ENCODE data around the gene KIAA0825.
"Not testable (repeated sequence)": the region's sequence is repeated elsewhere in the genome, so short reads cannot be mapped to it uniquely, and the experiment has no call there.

Gene KIAA0825

GRCh38 chr5:94577466-94578245, 40.7 kb downstream of the KIAA0825 start:
- no peak for DNase-seq (ENCODE audit: low spot score)

- no peak for DNase-seq (ENCODE audit: low spot score)
These were observed 43.2 kb downstream of the KIAA0825 start for GRCh38 chr5:94575196-94575595.

GRCh38 chr5:94573349-94573748, 45.1 kb downstream of the KIAA0825 start:
- DNase-seq (ENCODE audit: low spot score), result not testable (repeated sequence)

GRCh38 chr5:94571415-94571814, 47.0 kb downstream of the KIAA0825 start:
- DNase-seq (ENCODE audit: low spot score), result no peak

GRCh38 chr5:94564812-94565211, 53.6 kb downstream of the KIAA0825 start:
- no peak for DNase-seq (ENCODE audit: low spot score)

- no peak for DNase-seq (ENCODE audit: low spot score)
These were observed 56.0 kb downstream of the KIAA0825 start for GRCh38 chr5:94562327-94562971.

- no peak for DNase-seq (ENCODE audit: low spot score)
These were observed 60.4 kb downstream of the KIAA0825 start for GRCh38 chr5:94558028-94558427.

GRCh38 chr5:94551858-94552257, 66.5 kb downstream of the KIAA0825 start:
- no peak for DNase-seq (ENCODE audit: low spot score)

GRCh38 chr5:94545870-94546625, 72.4 kb downstream of the KIAA0825 start:
- DNase-seq (ENCODE audit: low spot score), result no peak

GRCh38 chr5:94544875-94545547, 73.4 kb downstream of the KIAA0825 start:
- no peak for DNase-seq (ENCODE audit: low spot score)

- no peak for DNase-seq (ENCODE audit: low spot score)
These were observed 74.3 kb downstream of the KIAA0825 start for GRCh38 chr5:94544031-94544650.

- no peak for DNase-seq (ENCODE audit: low spot score)
These were observed 77.4 kb downstream of the KIAA0825 start for GRCh38 chr5:94540856-94541494.

GRCh38 chr5:94538260-94538659, 80.1 kb downstream of the KIAA0825 start:
- no peak for DNase-seq (ENCODE audit: low spot score)

GRCh38 chr5:94526706-94527105, 91.7 kb downstream of the KIAA0825 start:
- DNase-seq (ENCODE audit: low spot score), result no peak

- DNase-seq (ENCODE audit: low spot score), result no peak
These were observed 93.3 kb downstream of the KIAA0825 start for GRCh38 chr5:94524841-94525697.

GRCh38 chr5:94523018-94523417, 95.4 kb downstream of the KIAA0825 start:
- DNase-seq (ENCODE audit: low spot score), result no peak

- DNase-seq (ENCODE audit: low spot score), result no peak
These were observed 96.3 kb downstream of the KIAA0825 start for GRCh38 chr5:94522117-94522516.

- DNase-seq (ENCODE audit: low spot score), result no peak
These were observed 100.6 kb downstream of the KIAA0825 start for GRCh38 chr5:94517490-94518488.

GRCh38 chr5:94516148-94516547, 102.3 kb downstream of the KIAA0825 start:
- DNase-seq (ENCODE audit: low spot score), result no peak

Data from ecto neural progenitor cell (in vitro differentiated cells).